OCI-LY3 (cell line): ENCODE results near the gene NFKB2.

ENCODE experiments used
- H2AFZ ChIP-seq: fragments of 200-600, 300-600 bp; shearing (Covaris generic); 2 replicates; pipeline ENCODE4 v1.6.0; 2014; ENCODE audit warnings: antibody characterized with exemption, low read depth, low read length
- H3K27ac ChIP-seq: fragments of 200-600, 300-600 bp; sonication (generic); 2 replicates; pipeline ENCODE4 v1.5.1; 2014; ENCODE audit warnings: mild to moderate bottlenecking, low read length, moderate library complexity, mixed read lengths
- H3K27me3 ChIP-seq: fragments of 200-600, 300-600 bp; sonication (generic); 2 replicates; pipeline ENCODE4 v1.6.1; 2014; ENCODE audit warnings: low read depth, low read length, mixed read lengths
- H3K36me3 ChIP-seq: fragments of 200-600, 300-600 bp; sonication (generic); replicated peaks from 2 replicates; pipeline ENCODE3; 2014; ENCODE audit warnings: low read depth, low read length, mixed read lengths
- H3K4me1 ChIP-seq: fragments of 300-600, 200-600 bp; sonication (generic); 2 replicates; pipeline ENCODE4 v1.6.1; 2014; ENCODE audit warnings: low read length, mixed read lengths
- H3K4me2 ChIP-seq: fragments of 200-600, 300-600 bp; sonication (generic); 2 replicates; pipeline ENCODE4 v1.6.1; 2014; ENCODE audit warnings: low read length, mixed read lengths
- H3K4me3 ChIP-seq: fragments of 300-600, 200-600 bp; sonication (generic); 2 replicates; pipeline ENCODE4 v1.5.1; 2014; ENCODE audit warnings: antibody characterized with exemption, mild to moderate bottlenecking, low read length, moderate library complexity
- H3K79me2 ChIP-seq: fragments of 300-600, 200-600 bp; shearing (Covaris generic); 2 replicates; pipeline ENCODE4 v1.6.1; 2014; ENCODE audit warnings: mild to moderate bottlenecking, low read length, mixed read lengths
- H3K9ac ChIP-seq: fragments of 300-600, 200-600 bp; shearing (Covaris generic); 2 replicates; pipeline ENCODE4 v1.6.0; 2014; ENCODE audit warnings: mild to moderate bottlenecking, low read length, moderate library complexity
- H3K9me3 ChIP-seq: fragments of 200-600, 300-600 bp; shearing (Covaris generic); 2 replicates; pipeline ENCODE4 v1.6.1; 2014; ENCODE audit warnings: low read length, mixed read lengths; ENCODE audit not compliant: insufficient read depth
- H4K20me1 ChIP-seq: fragments of 200-600, 300-600 bp; sonication (generic); 2 replicates; pipeline ENCODE4 v1.6.1; 2016; ENCODE audit warnings: low read length, mixed read lengths; ENCODE audit not compliant: insufficient read depth
- EZH2phosphoT487 ChIP-seq: fragments of 200-600 bp; shearing (Covaris generic); IDR thresholded peaks from 2 replicates; pipeline ENCODE4 v1.6.1; 2018; ENCODE audit warnings: antibody characterized with exemption, mixed run types, low read depth
- TF ChIP-seq, protein P1 (sequence below): fragments of 200-600, 300-600 bp; sonication (generic); IDR thresholded peaks from 2 replicates; pipeline ENCODE4 v1.5.1; 2014; ENCODE audit warnings: antibody characterized with exemption, low read length, low read depth

The NFKB2 gene

GRCh38 chr10:102375250-102375649 is 20.3 kb upstream of the NFKB2 start:
- Histone ChIP-seq H3K4me2 (no peak overlapping the region), H3K36me3 (peaks cover 15% of the 10 kb centered on the region), H3K9me3 (no peaks in the 10 kb centered on the region), H4K20me1 (no peaks in the 10 kb centered on the region), H3K79me2 (no peaks in the 10 kb centered on the region), H3K4me1 (no peaks in the 10 kb centered on the region), H2AFZ (no peak overlapping the region), H3K9ac (no peak overlapping the region), H3K27me3 (no peaks in the 10 kb centered on the region), H3K27ac (no peak overlapping the region), H3K4me3 (no peak overlapping the region)
- TF ChIP-seq EZH2phosphoT487, result no peak
- TF ChIP-seq, protein P1, sequence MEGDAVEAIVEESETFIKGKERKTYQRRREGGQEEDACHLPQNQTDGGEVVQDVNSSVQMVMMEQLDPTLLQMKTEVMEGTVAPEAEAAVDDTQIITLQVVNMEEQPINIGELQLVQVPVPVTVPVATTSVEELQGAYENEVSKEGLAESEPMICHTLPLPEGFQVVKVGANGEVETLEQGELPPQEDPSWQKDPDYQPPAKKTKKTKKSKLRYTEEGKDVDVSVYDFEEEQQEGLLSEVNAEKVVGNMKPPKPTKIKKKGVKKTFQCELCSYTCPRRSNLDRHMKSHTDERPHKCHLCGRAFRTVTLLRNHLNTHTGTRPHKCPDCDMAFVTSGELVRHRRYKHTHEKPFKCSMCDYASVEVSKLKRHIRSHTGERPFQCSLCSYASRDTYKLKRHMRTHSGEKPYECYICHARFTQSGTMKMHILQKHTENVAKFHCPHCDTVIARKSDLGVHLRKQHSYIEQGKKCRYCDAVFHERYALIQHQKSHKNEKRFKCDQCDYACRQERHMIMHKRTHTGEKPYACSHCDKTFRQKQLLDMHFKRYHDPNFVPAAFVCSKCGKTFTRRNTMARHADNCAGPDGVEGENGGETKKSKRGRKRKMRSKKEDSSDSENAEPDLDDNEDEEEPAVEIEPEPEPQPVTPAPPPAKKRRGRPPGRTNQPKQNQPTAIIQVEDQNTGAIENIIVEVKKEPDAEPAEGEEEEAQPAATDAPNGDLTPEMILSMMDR, result no peak

DNA sequence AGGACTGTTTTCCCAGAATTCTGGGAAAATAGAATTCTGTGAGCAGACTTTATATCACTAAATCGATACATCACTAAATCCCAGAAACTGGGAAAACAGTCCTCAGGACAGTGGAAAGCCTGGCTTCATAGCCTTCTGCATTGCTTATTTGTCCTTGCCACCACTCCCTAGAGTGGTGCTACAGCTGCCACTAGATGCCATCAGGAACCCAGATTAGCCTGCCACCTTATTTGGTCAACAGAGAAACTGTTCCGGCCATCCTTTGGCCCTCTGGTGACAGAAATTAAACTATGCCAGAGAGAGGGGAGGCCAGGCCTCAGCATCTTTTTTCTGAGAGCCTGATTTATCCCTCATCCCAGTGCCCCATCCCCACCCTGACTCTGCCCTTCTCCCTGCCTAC is 19.6 kb upstream of the NFKB2 start:
- H3K79me2 ChIP-seq, result no peaks in the 10 kb centered on the region
- no peak overlapping the region for H3K4me2 ChIP-seq
- H3K4me1 ChIP-seq, result no peaks in the 10 kb centered on the region
- no peak overlapping the region for H3K27ac ChIP-seq
- H3K27me3 ChIP-seq, result no peaks in the 10 kb centered on the region
- no peaks in the 10 kb centered on the region for H3K9me3 ChIP-seq
- TF ChIP-seq, protein P1, result no peak
- no peak for TF ChIP-seq EZH2phosphoT487
- H3K36me3 ChIP-seq, result peaks cover 9% of the 10 kb centered on the region
- no peak overlapping the region for H3K9ac ChIP-seq
- no peak overlapping the region for H3K4me3 ChIP-seq
- H2AFZ ChIP-seq, result no peak overlapping the region
- H4K20me1 ChIP-seq, result no peaks in the 10 kb centered on the region

DNA sequence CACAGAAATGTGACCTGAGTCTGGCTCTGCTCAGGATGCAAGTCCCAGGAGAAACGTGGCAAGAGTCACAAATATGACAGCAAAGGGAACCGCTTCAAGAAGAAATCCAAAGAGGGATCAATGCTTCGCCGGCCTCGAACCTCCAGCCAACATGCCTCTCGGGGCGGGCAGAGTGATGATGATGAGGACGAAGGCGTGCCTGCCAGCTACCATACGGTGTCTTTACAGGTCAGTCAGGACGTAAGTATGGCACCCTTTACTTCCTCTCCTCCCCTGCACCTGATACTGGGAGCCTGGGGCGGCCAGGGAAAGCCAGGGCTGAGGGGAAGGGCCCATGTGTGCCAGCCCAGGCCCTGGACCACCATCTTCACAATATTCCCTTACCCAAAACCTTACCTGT is 18.6 kb upstream of the NFKB2 start:
- no peak overlapping the region for H3K4me3 ChIP-seq
- TF ChIP-seq, protein P1, result no peak
- TF ChIP-seq EZH2phosphoT487, result no peak
- H3K9ac ChIP-seq, result no peak overlapping the region
- H3K36me3 ChIP-seq, result peaks cover 5% of the 10 kb centered on the region
- H3K4me2 ChIP-seq, result no peak overlapping the region
- no peaks in the 10 kb centered on the region for H3K27me3 ChIP-seq
- no peaks in the 10 kb centered on the region for H3K4me1 ChIP-seq
- H3K27ac ChIP-seq, result no peak overlapping the region
- H2AFZ ChIP-seq, result no peak overlapping the region
- H3K79me2 ChIP-seq, result no peaks in the 10 kb centered on the region
- H3K9me3 ChIP-seq, result no peaks in the 10 kb centered on the region
- no peaks in the 10 kb centered on the region for H4K20me1 ChIP-seq

DNA sequence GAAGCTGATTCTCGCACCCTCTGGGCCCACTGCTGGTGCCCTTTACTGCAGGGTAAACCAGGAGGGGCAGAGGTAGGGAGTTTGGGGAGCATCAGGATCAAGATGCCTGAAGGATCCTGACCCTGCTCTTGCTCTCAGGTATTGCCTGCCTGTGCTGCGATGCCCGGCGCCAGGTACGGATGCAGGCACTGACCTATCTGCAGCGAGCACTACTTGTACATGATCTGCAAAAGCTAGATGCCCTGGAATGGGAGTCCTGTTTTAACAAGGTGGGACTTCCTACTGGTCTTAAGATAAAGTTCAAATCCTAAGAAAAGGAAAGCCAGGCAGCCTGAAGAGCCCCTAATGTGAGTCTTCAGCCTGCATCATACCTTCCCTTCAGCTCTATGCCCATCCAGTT is 16.1 kb upstream of the NFKB2 start:
- no peaks in the 10 kb centered on the region for H4K20me1 ChIP-seq
- H2AFZ ChIP-seq, result no peak overlapping the region
- H3K27ac ChIP-seq, result no peak overlapping the region
- no peaks in the 10 kb centered on the region for H3K79me2 ChIP-seq
- TF ChIP-seq, protein P1, result no peak
- TF ChIP-seq EZH2phosphoT487, result no peak
- peaks cover 13% of the 10 kb centered on the region for H3K36me3 ChIP-seq
- H3K4me1 ChIP-seq, result peaks cover 2% of the 10 kb centered on the region; the same call in 1 of the 2 replicates
- no peaks in the 10 kb centered on the region for H3K9me3 ChIP-seq
- H3K4me3 ChIP-seq, result no peak overlapping the region
- H3K9ac ChIP-seq, result no peak overlapping the region
- H3K4me2 ChIP-seq, result no peak overlapping the region
- no peaks in the 10 kb centered on the region for H3K27me3 ChIP-seq
